NCI-H1694 (cell line): ENCODE results near the gene HMHB1.
A peak's percentile ranks its signal among the peaks of the same experiment; 100 is the strongest.
"Not testable (repeated sequence)": the region's sequence is repeated elsewhere in the genome, so short reads cannot be mapped to it uniquely, and the experiment has no call there.

Source experiments
- DNase-seq: peaks from one replicate; lab custom pipeline; 2025; lab: John Stamatoyannopoulos, UW

HMHB1 gene

DNA sequence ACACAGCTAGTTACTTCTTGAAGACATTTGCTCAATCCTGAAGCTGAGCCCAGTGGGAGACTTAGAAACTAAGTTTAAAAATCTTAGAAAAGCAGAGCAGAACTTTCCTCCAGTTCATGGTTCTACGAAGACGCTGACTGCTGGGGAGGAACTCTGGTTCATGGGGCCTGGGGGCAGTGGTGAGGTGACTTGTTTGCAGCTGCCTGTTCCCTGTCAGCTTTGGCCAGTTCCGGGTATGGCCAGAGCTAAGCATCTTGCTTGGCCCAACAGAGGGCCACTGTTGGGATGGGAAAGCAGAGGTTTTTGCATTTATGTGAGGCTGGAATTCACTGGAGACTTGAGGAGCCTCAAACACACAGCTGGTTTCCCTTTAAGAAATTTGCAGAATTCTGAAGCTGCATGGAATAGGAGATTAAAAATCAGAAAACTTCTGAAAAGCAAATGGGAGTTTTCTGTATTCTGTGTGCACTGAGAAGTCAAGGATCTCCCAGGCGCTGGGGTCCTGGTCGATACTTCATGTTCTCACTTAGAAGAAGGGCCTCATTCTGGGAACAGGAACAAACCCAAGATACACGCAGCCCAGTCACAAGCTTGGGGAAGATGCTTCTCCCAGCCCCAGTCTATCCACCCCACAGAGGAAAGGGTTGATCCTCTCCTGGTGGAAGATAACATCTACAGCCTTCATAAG, 10.6 kb upstream of the HMHB1 start:
- DNase-seq = no peak

DNA sequence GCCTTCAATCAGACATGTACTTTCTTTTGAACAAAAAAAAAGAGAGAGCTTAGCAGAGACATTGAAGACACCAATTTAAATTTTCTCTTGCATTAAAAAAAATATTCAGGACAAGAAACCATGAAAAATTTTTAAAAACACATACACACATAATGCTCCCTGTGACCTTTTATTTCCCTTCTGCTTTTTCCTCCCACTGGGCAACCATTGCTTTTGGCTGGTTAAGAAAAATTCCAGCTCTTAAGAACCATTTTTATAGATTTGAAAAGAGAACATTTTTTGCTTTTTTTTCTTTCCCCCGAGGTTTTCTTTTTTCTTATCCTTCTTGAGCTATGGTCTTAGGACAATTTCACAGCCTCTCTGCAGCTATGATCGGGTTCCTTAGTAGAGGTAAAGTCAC, 6.1 kb upstream of the HMHB1 start:
- DNase-seq = no peak

DNA sequence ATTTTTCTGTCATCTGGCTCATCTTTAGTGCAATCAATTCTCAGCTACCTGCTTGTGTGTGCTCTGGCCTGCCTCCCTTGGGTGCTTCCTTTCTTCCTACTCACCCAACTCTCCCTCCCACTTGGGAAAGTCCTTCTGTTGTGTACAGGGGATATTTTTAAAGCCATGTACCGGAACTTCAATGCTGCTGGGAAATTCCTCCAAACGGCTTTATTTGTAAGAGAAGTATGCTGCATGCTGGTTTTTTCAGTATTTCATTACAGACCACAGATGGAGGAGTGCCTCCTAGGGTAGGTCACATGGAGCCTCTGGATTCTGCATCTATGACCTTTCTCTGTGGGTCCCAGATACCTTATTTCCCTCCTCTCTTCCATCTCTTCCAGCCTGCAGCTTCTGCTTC, 5.4 kb upstream of the HMHB1 start:
- DNase-seq = no peak

DNA sequence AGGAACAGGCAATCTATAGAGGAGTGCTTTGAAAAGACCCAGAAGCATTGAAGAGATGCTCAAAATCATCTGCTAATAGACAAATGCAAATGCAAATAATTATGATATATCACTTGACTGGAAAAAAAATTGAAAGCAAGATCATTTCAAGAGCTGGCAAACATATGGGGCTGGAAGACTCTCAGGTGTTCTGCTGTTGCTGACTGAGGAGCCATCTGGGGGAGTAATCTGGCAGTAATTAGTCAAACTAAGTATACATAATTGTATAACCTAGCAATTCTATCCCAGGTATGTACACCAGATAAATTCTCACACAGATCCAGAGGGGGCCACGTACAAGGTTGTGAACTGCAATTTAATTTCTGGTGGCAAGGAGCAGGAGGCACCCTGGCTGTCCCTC, 4.6 kb upstream of the HMHB1 start:
- DNase-seq = no peak

DNA sequence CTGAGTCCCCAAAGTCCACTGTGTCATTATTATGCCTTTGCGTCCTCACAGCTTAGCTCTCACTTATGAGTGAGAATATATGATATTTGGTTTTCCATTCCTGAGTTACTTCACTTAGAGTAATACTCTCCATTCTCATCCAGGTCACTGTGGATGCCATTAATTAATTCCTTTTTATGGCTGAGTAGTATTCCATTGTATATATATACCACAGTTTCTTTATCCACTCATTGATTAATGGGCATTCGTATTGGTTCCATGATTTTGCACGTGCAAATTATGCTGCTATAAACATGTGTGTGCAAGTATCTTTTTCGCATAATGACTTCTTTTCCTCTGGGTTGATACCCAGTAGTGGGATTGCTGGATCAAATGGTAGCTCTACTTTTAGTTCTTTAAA, 4.4 kb downstream of the HMHB1 start:
- not testable (repeated sequence) for DNase-seq

DNA sequence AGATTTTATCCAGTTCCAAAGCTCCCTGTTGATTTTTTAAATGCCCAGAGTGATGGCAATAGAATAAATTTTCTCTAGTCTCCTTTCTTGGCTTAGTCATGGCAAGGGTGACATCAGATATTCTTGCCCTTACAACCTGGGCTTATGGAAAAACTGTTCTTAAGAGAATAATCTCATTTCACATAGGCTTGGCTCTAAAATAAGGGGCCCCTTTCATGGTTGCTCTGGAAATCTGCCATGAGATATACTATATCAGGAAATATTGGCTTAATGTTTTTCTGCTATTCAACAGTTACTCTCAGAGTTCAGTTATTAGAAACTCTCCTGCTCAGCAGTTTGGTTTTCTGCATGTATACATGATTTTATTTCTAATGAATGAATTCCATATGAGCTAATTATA, 7.8 kb downstream of the HMHB1 start:
- no peak for DNase-seq

DNA sequence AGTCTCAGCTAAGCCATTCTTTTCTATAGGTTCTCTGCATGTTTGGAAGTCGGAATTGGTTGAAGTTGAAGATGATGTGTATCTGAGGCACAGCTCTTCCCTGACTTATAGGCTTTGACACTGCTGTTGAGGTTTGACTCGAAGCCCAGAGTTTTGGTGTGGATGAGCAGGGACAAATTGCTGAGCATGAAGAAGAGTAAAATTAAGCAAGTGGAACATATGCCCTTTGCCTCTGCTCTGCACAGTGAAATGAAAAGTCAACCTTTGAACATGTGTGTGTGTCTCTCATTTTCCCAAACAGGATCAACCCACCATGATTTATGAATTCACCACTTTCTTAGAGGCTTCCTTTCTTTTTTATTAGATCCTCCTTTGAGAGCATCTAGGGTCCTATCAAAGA, 8.5 kb downstream of the HMHB1 start:
- no peak for DNase-seq

DNA sequence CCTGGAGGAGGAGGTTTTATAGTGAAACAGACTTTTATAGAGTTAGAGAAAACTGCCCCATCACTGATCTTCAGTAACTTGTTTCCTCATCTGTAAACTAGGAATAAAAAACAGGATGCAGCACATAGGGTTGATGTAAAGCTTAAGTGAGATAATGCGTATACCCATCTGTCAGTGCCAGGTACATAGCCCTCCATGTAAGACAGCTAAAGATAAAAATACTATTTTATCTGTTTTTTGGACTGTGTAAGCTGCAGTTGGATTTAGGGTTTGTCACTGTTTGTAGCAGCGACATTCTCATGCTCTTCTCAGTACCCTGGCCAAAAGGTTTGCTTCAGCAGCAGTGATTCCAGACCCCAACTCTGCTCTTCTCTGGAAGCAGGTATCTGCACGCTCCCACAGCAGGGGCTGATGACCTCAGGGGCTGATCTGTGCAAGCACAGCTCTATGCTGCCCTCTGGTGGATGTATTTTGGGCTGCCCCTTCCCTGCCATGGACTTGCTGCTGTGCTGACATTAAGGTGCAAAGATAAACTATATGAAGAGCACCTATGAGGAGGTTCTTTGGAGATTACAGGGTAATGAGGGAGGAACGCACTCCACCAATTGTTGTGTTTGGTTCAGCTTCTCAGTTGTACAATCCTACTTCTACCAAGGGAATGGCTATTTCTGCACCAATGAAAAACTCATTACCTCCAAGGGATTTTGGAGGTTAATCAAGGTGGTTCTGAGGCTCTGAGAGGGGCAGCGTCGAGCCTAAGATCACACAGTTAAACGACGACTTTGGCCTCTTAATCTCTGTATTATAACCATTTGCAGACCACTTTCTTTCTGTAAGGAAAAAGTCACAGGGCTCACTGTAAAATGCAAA, 13.1 kb downstream of the HMHB1 start:
- DNase-seq = peak; percentile 75

DNA sequence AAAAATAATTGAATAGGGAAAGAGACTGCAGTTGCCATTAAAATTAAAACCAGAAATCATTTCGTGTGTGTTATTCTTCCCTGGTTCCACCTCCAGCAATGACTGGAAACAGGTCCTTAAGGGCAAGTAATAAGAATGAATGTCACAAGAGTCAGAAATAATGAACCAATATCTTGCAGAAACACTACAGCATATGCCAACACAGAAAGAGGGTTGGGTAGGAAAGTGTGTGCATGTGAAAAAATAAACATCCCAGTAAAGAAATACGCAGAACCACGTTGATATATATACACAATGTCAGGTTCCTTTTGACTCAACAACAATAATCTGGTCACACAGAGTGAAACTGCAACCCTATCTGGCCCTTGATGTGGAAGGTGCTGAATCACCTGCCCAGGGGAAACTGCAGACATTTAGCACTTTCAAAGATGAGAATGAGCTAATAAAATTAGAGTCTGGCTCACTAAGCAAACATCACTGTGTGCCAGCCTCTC, 15.0 kb downstream of the HMHB1 start:
- no peak for DNase-seq

DNA sequence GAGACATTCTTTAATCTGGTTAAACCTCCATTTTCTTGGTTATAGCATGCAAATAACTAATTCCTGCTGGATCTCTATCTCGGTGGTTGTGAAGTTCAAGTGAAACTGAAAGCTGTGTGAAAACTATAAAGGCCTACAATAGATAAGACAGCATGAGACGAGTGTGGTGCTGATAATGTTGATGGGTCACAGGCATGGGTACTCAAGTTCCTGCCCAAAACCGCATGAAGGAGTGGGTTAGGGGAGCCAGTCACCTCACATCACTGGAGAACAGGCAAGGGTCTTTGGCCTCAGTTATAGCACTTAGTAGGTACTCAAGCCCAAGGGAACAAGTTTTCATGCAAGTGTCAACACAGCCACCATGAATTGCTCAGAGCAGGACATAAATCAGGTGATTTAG, 16.7 kb downstream of the HMHB1 start:
- no peak for DNase-seq

DNA sequence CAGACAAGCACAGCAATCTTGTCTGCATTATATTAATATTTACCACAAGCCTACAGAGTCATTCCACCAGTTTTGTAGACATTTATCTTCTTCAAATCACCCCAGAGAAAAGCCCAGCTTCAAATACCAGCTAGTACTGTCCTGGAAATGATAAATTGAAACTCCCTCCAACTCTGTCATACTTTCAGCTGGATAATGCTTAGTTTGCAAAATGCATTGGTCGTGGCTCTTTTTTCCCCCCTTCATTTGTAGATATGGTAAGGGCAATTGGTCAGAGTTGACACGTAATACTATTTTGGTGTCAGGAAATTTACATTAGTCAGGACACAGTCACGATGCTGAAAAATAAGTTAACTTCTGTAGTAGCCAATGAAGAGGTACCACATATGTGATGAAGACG, 21.2 kb downstream of the HMHB1 start:
- DNase-seq = no peak

DNA sequence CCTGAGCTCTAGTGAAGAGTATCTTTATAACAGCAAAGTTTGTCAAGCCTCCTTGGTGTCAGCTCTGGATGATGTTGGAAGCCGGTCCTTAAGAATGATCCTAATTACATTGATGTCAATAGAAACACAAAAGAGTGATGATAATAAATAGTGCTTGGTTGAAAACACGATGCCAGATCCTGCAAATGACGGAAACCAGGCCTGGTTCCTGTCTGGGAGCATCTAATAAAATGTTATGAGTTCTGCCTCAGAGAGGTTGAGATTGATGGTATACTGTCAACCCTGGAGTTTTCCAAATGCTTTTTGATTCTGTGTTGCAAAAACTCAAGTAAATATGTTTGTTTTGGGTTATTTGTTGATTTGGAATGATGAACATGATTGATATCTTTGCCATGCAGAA, 23.3 kb downstream of the HMHB1 start:
- no peak for DNase-seq

DNA sequence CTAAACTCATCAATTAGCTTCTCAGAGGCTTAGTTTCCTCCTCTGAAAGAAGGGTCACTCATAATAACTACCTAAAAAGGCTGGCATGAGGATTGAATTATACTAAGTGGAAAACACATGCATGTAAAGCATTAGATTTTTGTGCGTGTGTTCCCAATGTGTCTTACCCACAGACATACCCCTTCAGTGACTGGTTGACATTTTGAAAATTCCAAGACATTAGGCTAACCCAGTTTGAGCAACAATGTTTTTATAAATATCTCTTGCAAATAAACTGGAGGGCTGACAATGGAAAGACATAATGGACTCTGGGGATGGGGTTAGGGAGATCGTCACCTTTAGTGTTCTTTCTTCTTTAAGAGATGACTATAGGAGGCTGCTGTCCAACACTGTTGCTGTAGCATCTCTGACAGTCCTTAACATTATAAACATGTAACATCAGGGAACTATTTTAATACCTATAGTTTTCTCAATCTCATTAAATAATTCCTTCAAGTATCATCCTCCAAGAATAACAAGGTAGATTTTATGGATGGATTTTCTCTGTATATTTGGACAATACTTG, 24.3 kb downstream of the HMHB1 start:
- DNase-seq = no peak

DNA sequence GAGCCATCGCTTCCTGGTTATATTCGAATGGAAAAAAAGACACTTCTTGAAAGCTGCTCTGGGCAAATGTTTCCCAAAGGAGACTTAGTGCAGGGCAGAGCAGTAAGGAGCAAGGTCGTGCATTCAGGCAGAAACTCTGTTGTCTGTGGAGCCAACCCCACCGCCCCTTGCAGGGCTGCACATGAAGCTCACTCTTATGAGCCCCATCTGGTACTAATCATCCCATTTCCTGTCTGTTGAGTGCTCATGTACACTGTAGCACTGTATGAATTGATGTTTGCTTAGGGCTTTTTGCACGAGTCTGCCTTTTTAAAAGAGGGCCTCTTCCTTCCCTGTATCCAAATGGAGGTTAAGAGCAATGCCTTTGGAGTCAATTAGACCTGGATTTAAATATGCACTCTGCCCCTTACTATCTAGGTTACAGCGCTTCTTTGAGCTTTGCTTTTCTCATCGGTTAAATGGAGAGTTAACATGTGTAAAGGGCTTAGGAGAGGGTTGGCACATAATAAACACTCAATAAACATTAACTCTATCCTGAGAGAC, 25.4 kb downstream of the HMHB1 start:
- DNase-seq = peak; percentile 36

DNA sequence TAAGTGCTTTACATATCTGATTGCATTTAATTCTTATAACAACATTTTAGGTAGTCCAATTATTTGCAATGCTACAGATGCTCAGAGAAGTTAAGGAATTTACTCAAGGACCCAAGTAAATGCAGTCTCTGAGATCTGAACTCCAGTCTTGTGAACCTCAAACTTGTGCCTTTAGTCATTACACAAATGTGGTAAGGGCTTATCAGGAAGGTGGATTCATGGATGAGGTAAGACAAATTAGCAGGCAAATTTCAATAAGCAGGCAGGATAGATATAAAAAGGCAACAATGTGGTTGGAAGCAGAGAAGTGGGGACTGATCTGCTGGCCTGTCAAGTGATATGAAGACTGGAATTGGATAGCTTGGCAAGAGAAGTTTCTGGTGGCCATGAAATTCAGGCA, 29.5 kb downstream of the HMHB1 start:
- no peak for DNase-seq

DNA sequence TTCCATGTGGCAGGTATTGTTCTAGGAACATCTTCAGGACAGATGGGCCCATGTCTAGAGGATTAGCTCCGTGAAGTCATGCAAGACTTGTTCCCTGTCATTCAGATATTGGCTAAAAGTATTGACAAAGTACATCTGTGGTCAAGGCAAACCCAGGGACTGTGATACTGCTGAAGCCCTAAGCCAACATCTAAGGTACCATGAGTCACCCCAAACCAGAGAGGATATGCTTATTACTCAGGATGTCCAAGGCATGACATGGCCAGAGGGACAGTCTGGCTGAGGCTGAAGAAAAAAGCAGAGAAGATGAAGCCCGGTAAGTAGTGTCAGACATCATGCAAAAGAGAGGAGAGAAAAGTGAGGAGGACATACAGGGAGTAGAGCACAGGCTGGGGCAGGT, 31.0 kb downstream of the HMHB1 start:
- DNase-seq = no peak

DNA sequence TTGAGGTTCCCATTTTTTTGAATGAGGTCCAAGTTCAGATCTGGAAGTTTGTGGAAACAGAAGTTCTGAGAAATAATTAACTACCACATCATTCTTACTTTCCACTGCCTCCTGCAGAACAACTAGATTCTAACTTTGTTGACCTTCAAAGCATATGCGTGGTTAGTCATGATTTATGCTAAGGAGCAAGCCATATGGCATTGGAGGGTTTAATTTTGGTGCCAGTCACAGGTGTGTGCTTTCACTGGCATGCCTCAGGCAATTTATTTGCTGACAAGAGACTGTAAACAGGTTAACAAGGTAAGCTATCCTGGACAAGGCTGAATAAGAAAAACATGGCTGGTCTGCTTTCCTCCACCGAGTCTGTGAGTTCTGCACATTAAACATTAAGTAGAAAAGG, 31.5 kb downstream of the HMHB1 start:
- DNase-seq = no peak

DNA sequence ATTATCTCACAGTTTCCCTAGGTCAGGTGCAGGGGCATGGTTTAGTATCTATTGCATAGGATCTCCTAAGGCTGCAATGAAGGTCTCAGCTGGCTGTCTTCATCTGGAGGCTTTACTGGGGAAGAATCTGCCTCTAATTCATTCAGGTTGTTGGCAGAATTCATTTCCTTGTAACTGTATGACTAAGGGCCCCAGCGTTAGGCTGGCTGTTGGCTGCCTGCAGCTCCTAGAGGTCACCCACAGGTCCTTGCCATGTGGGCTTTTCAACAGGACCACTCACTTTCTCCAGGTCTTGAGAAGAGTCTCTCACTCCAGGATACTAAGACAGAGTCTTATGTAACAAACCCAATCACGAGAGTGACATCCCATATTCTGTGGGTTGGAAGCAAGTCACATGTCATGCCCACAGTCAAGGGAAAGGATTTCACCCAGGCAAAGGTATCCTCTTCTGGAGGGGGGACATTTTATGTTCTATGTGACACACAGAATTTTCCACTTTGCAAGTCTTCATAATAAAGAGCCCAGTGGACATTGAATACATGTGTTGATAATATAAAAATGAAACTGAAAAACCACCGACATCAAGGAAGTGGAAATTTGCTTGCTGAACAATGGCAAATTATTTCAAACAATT, 38.2 kb downstream of the HMHB1 start:
- DNase-seq = no peak

DNA sequence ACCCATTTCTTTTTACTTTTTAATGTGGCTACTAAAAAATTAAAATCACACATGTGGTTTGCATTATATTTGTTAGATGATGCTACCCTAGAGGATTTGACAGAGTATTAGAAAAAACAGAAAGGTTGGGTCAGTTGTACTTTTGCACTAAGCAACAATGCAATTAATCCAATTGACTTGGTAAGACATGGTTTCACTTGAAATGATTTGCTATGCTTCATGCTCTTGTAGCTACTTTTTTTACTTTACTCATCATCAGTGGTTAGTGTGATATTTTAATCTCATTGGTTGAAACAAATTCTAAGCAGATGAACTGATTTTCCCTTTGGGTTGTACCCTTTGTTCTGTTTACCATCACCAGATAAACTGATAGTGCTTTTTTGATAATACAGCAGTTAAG, 39.4 kb downstream of the HMHB1 start:
- no peak for DNase-seq

DNA sequence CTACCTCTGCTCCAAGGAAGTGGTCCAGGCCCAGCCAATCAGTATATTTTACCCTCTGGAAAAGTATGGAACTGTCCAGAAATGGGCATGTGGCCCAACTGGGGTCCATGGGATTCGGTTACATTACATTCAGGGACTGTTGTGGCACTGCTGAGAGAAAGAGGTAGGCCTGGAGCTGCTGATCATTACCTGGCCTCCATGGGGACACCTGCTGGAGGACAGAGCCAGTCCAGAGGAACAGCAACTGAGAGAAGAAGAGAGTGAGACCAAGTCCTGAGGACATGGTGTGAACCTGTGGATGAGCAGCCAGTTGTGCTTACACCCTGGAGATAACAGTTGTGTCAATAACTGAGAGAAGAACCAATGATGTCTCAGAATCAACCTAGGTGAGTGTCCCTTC, 48.2 kb downstream of the HMHB1 start:
- peak; percentile 10 for DNase-seq

DNA sequence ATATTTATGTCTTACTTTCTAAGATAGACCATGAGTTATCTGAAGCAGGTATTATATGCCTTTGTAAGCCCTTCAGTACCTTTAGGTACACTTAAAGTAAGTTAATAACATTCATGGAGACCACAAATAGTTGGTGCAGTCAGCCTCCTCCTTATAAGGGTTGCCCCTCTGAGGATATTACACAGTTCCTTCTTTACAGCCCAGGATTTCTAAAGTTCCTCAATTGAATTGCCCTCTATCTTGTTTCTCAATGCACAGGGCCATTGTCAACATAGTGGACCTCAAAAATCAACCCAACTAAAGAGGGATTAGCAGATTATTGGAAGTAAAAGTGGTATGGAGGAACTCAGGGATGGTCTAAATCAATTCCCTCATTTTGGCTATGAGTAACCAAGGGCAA, 50.3 kb downstream of the HMHB1 start:
- no peak for DNase-seq

DNA sequence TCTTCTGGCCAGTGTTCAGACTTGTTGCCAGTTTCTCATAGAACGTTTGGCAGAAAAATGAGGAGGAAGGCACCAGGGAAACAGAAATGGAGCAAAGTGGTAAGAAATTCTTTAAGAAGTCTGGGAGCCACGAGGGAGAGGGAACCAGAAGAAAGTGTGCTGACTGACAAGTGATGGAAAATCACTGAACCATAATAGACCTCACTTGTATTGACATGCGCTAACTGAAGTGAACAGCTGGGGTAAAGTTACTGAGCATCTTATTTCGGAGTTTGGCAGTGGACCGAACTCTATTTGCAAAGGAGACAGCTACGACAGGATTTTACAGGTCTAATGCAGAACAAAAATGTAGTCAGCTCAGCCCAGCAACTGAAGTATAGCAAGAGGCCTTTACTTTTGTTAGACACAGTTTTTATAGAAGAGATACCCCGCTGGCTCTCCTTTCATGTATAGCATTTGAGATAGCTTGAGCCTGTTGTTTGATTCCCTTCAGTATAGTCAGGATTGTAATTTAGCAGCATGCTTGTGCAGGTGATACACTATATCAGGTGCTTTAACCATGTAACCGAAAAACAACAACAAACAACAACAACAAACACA, 53.6 kb downstream of the HMHB1 start:
- DNase-seq = no peak
